K562 (cell line): ENCODE results near the gene CAPS. TPM values are rescaled to one million over a fixed set of nuclear protein-coding genes. Genes with fewer than 3 reads are reported as not detected.

Experiments used
- ARID1B ChIP-seq: fragments of 450-650 bp; IDR thresholded peaks from 2 replicates; pipeline ENCODE4 v1.6.1; 2016; ENCODE audit warnings: antibody characterized with exemption, mild to moderate bottlenecking, inconsistent platforms
- CHD1 ChIP-seq: fragments of 200-600 bp; sonication (generic); IDR thresholded peaks from one replicate; pipeline ENCODE4 v1.6.1; 2012; ENCODE audit warnings: mild to moderate bottlenecking, moderate library complexity, low read length, inconsistent platforms
- HLTF ChIP-seq: fragments of 450-650 bp; IDR thresholded peaks from 2 replicates; pipeline ENCODE4 v1.6.1; 2016
- KLF1 ChIP-seq: fragments of 450-650 bp; IDR thresholded peaks from 2 replicates; pipeline ENCODE4 v1.6.1; 2016; ENCODE audit warnings: missing genetic modification characterization, missing compliant biosample characterization
- PHF20 ChIP-seq: fragments of 450-650 bp; IDR thresholded peaks from 2 replicates; pipeline ENCODE4 v1.6.1; 2018; ENCODE audit not compliant: partially characterized antibody
- RBM22 ChIP-seq: fragments of 200-400 bp; formaldehyde crosslinking; IDR thresholded peaks from 2 replicates; pipeline ENCODE4 v1.6.1; 2018; ENCODE audit warnings: low read length, low read depth; ENCODE audit not compliant: poor library complexity, severe bottlenecking
- SMAD4 ChIP-seq: fragments of 250-450 bp; sonication (Bioruptor Pico); conservative IDR thresholded peaks from 2 replicates; pipeline ENCODE4 v1.8.0; 2021; ENCODE audit warnings: inconsistent platforms, mild to moderate bottlenecking, moderate library complexity
- SMARCA4 ChIP-seq: fragments of 450-650 bp; IDR thresholded peaks from 2 replicates; pipeline ENCODE4 v1.6.1; 2016
- SMARCA5 ChIP-seq: fragments of 450-650 bp; IDR thresholded peaks from 2 replicates; pipeline ENCODE4 v1.6.1; 2016
- ZEB2 ChIP-seq: fragments of 450-650 bp; IDR thresholded peaks from 2 replicates; pipeline ENCODE4 v1.6.1; 2016
- ZSCAN29 ChIP-seq: fragments of 450-650 bp; IDR thresholded peaks from 2 replicates; pipeline ENCODE4 v1.6.1; 2017
- polyA plus RNA-seq, 8 experiments: library from polyadenylated mRNA; depleted of rRNA in 4 of 8; stranded (reverse) in 5 of 8; unstranded in 3 of 8; fragments of >200 nt; fragmentation: Nextera tagmentation in 2 of 8; fragmentation: Illumina TruSeq in 1 of 8; extraction: Ambion mirVana in 2 of 8; extraction: Trizol in 1 of 8; gene quantifications; 2 replicates each; pipeline versions ENCODE4 v1.2.1 to v1.2.3, GENCODE V29; 2011 to 2014; ENCODE audit warnings: inconsistent platforms in 1 of 8, missing spikeins in 1 of 8
- total RNA-seq, 7 experiments: library from RNA; depleted of rRNA in 6 of 7; stranded (reverse); fragments of >200 nt in 6 of 7; fragmentation: Illumina TruSeq in 2 of 7; extraction: Trizol in 2 of 7; gene quantifications; 2 replicates each; pipeline versions ENCODE4 v1.2.1 to v1.2.3, GENCODE V29; 2011 to 2021; ENCODE audit warnings: low replicate concordance in 1 of 7
- TF ChIP-seq, protein P1 (sequence below), 2 experiments: fragments of 250-450 bp in 1 of 2; fragments of 450-650 bp in 1 of 2; sonication (Bioruptor Pico) in 1 of 2; IDR thresholded peaks; 2 replicates each; pipeline versions ENCODE4 v1.6.1 to v1.8.0; 2016 to 2021; ENCODE audit warnings: mild to moderate bottlenecking in 2 of 2, moderate library complexity in 2 of 2, missing compliant biosample characterization in 1 of 2, missing genetic modification characterization in 1 of 2
- TF ChIP-seq, protein P2 (sequence below), 2 experiments: fragments of 150-350 bp in 1 of 2; IDR thresholded peaks; 2 replicates each; pipeline ENCODE4 v1.6.1; 2012 to 2016; ENCODE audit warnings: low read depth in 2 of 2, low read length in 2 of 2, mild to moderate bottlenecking in 1 of 2, moderate library complexity in 1 of 2
- TF ChIP-seq, protein P3 (sequence below): sonication (generic); formaldehyde crosslinking; IDR thresholded peaks from 2 replicates; pipeline ENCODE4 v1.8.1; 2023; ENCODE audit warnings: missing genetic modification reagents, mild to moderate bottlenecking, borderline replicate concordance
- TF ChIP-seq, protein P4 (sequence below): fragments of 250-450 bp; sonication (Bioruptor Pico); IDR thresholded peaks from 2 replicates; pipeline ENCODE4 v1.8.0; 2021; ENCODE audit warnings: mild to moderate bottlenecking, moderate library complexity
- TF ChIP-seq, protein P5 (sequence below): fragments of 250-450 bp; sonication (Bioruptor Pico); IDR thresholded peaks from 2 replicates; pipeline ENCODE4 v1.9.0; 2021; ENCODE audit warnings: mild to moderate bottlenecking

CAPS gene
- total and polyA plus RNA-seq, 9 of the 15 experiments (the other 6 are each of a cell fraction or from before 2014, with no cell fraction given): 0.15 to 4.0 (median 0.91) TPM

DNA sequence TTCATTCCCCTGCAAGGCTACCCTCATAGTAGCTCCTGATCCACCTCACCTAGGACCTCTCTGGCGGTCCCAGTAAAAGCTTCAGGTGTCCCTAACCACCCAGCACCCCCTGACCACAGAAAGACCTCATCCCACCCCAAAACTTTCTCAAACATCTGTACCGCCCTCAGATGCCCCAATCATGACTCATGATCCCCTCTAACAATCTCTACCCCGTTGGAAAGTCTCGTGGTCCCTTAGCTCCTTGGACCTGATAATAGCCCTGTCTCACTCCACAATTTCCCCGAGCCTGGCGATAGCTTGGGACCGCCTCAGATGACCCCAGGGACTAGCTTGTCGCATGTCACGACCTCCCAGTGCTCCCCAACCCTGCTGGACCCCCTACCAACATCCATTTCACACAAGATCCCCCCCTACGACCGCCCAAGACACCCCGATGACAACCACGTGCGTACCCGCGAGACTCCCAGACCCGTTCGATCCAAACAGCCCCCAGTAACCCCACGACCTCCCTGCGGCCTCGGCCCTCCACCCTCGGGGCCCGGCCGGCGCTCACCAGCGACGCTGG, 10.9 kb upstream of the CAPS start (continued):
- TF ChIP-seq, protein P1, sequence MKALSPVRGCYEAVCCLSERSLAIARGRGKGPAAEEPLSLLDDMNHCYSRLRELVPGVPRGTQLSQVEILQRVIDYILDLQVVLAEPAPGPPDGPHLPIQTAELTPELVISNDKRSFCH (CRISPR knock-in tag; IDR thresholded peaks at IDR 0.05): no peak
- TF ChIP-seq, protein P1 (tag; IDR thresholded peaks at IDR 0.05): 0 out of 2 replicates have a peak, but pooled peaks have one; percentile 48
- TF ChIP-seq ZSCAN29: 0 out of 2 replicates have a peak, but pooled peaks have one; percentile 48
- peak; percentile 47 for TF ChIP-seq RBM22
- TF ChIP-seq SMAD4 (CRISPR knock-in tag): 0 out of 2 replicates have a peak, but pooled peaks have one; percentile 1
- TF ChIP-seq, protein P2, sequence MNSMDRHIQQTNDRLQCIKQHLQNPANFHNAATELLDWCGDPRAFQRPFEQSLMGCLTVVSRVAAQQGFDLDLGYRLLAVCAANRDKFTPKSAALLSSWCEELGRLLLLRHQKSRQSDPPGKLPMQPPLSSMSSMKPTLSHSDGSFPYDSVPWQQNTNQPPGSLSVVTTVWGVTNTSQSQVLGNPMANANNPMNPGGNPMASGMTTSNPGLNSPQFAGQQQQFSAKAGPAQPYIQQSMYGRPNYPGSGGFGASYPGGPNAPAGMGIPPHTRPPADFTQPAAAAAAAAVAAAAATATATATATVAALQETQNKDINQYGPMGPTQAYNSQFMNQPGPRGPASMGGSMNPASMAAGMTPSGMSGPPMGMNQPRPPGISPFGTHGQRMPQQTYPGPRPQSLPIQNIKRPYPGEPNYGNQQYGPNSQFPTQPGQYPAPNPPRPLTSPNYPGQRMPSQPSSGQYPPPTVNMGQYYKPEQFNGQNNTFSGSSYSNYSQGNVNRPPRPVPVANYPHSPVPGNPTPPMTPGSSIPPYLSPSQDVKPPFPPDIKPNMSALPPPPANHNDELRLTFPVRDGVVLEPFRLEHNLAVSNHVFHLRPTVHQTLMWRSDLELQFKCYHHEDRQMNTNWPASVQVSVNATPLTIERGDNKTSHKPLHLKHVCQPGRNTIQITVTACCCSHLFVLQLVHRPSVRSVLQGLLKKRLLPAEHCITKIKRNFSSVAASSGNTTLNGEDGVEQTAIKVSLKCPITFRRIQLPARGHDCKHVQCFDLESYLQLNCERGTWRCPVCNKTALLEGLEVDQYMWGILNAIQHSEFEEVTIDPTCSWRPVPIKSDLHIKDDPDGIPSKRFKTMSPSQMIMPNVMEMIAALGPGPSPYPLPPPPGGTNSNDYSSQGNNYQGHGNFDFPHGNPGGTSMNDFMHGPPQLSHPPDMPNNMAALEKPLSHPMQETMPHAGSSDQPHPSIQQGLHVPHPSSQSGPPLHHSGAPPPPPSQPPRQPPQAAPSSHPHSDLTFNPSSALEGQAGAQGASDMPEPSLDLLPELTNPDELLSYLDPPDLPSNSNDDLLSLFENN (IDR thresholded peaks at IDR 0.05; ENCODE audit: low read depth in 2 of 2, low read length in 2 of 2): no peak
- 0 out of 2 replicates have a peak, but pooled peaks have one; percentile 13 for TF ChIP-seq ARID1B
- TF ChIP-seq PHF20: peak; percentile 53
- peak; percentile 25; the same call in 1 of the 2 replicates for TF ChIP-seq SMARCA4
- TF ChIP-seq KLF1 (tag): 0 out of 2 replicates have a peak, but pooled peaks have one; percentile 18
- TF ChIP-seq SMARCA5: peak; percentile 58
- no peak for TF ChIP-seq ZEB2
- TF ChIP-seq, protein P3, sequence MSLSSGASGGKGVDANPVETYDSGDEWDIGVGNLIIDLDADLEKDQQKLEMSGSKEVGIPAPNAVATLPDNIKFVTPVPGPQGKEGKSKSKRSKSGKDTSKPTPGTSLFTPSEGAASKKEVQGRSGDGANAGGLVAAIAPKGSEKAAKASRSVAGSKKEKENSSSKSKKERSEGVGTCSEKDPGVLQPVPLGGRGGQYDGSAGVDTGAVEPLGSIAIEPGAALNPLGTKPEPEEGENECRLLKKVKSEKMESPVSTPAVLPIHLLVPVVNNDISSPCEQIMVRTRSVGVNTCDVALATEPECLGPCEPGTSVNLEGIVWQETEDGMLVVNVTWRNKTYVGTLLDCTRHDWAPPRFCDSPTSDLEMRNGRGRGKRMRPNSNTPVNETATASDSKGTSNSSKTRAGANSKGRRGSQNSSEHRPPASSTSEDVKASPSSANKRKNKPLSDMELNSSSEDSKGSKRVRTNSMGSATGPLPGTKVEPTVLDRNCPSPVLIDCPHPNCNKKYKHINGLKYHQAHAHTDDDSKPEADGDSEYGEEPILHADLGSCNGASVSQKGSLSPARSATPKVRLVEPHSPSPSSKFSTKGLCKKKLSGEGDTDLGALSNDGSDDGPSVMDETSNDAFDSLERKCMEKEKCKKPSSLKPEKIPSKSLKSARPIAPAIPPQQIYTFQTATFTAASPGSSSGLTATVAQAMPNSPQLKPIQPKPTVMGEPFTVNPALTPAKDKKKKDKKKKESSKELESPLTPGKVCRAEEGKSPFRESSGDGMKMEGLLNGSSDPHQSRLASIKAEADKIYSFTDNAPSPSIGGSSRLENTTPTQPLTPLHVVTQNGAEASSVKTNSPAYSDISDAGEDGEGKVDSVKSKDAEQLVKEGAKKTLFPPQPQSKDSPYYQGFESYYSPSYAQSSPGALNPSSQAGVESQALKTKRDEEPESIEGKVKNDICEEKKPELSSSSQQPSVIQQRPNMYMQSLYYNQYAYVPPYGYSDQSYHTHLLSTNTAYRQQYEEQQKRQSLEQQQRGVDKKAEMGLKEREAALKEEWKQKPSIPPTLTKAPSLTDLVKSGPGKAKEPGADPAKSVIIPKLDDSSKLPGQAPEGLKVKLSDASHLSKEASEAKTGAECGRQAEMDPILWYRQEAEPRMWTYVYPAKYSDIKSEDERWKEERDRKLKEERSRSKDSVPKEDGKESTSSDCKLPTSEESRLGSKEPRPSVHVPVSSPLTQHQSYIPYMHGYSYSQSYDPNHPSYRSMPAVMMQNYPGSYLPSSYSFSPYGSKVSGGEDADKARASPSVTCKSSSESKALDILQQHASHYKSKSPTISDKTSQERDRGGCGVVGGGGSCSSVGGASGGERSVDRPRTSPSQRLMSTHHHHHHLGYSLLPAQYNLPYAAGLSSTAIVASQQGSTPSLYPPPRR: no peak
- TF ChIP-seq, protein P4, sequence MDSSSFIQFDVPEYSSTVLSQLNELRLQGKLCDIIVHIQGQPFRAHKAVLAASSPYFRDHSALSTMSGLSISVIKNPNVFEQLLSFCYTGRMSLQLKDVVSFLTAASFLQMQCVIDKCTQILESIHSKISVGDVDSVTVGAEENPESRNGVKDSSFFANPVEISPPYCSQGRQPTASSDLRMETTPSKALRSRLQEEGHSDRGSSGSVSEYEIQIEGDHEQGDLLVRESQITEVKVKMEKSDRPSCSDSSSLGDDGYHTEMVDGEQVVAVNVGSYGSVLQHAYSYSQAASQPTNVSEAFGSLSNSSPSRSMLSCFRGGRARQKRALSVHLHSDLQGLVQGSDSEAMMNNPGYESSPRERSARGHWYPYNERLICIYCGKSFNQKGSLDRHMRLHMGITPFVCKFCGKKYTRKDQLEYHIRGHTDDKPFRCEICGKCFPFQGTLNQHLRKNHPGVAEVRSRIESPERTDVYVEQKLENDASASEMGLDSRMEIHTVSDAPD (CRISPR knock-in tag): no peak
- TF ChIP-seq, protein P5, sequence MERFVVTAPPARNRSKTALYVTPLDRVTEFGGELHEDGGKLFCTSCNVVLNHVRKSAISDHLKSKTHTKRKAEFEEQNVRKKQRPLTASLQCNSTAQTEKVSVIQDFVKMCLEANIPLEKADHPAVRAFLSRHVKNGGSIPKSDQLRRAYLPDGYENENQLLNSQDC (CRISPR knock-in tag): no peak
- peak; percentile 21 for TF ChIP-seq CHD1
- TF ChIP-seq HLTF: 0 out of 2 replicates have a peak, but pooled peaks have one; percentile 10
